Skeletal muscle satellite cell (primary cell): ENCODE results near the gene CD48.
"Not testable (repeated sequence)": the region's sequence is repeated elsewhere in the genome, so short reads cannot be mapped to it uniquely, and the experiment has no call there.

ENCODE experiments used
- H3K27me3 ChIP-seq: 2 replicates; pipeline ENCODE4 v1.7.0; 2013; ENCODE audit warnings: low read length; ENCODE audit not compliant: control insufficient read depth, insufficient read depth
- H3K36me3 ChIP-seq: 2 replicates; pipeline ENCODE4 v1.7.0; 2013; ENCODE audit warnings: mild to moderate bottlenecking, control low read depth, low read length; ENCODE audit not compliant: insufficient read depth
- H3K4me1 ChIP-seq: 2 replicates; pipeline ENCODE4 v1.7.0; 2013; ENCODE audit warnings: low read length; ENCODE audit not compliant: control insufficient read depth, insufficient read depth
- H3K4me2 ChIP-seq: 2 replicates; pipeline ENCODE4 v1.7.0; 2013; ENCODE audit warnings: mild to moderate bottlenecking, low read length
- H3K4me3 ChIP-seq: 2 replicates; pipeline ENCODE4 v1.7.0; 2013; ENCODE audit warnings: low read length
- H3K9ac ChIP-seq: 2 replicates; pipeline ENCODE4 v1.7.0; 2013; ENCODE audit warnings: mild to moderate bottlenecking, low read depth, low read length, moderate library complexity
- H3K9me3 ChIP-seq: replicated peaks from 2 replicates; pipeline ENCODE4 v1.7.0; 2013; ENCODE audit warnings: mild to moderate bottlenecking, control low read depth, low read length

CD48 gene

DNA sequence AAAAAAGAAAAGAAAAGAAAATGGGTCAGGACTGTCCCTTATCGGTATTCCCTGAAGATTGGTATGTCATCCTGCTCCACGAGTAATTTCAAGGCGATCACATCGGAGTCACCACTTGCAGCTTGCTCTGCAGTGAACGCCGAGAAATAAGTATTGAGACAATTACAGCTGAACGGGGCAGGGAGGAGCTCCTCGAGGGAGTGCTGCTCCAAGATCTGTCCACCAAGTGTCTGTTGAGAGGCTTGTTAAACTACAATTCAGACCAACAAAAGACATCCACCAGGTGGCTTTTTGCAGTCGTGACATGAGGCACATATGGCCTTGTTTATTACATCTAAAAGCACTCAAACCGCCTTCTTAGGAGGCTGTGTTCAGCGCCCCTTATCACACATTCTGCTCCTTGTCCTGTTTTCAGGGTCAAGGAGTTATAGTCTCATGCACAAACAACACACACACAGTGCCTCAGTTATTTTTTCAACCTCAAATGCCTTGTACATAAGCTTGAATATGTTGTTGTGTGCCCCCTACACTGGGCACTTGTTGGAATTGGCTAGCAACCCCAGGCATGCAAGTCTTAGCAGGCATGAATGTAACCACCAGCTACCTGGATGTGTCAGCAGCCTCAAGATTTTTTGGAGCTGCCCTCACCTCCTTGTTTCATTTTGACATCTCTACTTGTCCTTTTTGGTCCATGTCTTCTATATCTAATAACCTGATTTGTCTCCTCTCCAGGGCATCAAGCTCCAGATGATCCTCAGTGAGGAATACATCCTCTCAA lies 13.0 kb upstream of the CD48 start:
- H3K4me1 ChIP-seq = no peaks in the 10 kb centered on the region
- H3K27me3 ChIP-seq = no peaks in the 10 kb centered on the region
- no peak overlapping the region for H3K4me2 ChIP-seq
- H3K9me3 ChIP-seq = no peaks in the 10 kb centered on the region
- no peak overlapping the region for H3K9ac ChIP-seq
- H3K4me3 ChIP-seq = no peak overlapping the region
- no peaks in the 10 kb centered on the region for H3K36me3 ChIP-seq

DNA sequence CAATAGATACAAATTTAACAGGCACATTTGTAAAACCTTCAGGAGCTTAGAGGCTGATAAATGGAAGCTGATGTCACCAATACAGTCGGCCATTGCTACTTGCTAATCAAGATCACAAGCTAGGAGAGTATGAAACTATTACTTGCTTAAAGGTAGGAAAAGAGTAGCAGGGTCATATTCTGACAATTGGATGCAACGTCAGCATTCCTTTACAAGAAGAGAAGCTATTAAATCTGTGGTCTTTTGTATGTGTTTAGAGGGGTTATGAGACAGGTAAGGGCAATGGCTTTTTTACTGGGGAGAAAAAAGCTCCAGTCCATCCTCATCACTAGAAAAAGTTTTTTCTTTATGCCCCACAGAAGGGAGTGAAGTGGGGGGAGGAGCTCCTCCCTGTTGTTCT lies 11.7 kb upstream of the CD48 start:
- no peak overlapping the region for H3K4me2 ChIP-seq
- H3K4me3 ChIP-seq = no peak overlapping the region
- no peak overlapping the region for H3K9ac ChIP-seq
- no peaks in the 10 kb centered on the region for H3K9me3 ChIP-seq
- no peaks in the 10 kb centered on the region for H3K36me3 ChIP-seq
- H3K27me3 ChIP-seq = no peaks in the 10 kb centered on the region
- H3K4me1 ChIP-seq = no peaks in the 10 kb centered on the region

DNA sequence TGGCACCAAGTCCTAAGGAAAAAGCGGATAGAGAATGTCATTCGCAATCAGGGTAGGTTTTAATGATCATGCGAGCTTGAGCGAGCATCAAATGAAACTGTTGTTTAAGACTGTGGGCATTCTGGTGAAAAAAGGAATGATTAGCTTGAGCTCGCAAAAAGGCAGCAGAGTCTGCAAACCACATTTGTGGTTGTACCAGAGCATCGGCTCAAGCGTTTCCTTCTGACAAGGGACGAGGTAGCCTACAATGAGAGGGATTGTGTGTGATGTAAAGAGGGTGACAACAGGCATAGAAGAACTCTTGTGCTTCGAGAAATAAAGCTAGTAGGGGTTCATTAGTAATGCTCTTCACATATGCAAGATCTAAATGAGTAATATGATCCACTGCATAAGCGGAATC lies 11.1 kb upstream of the CD48 start:
- Histone ChIP-seq H3K27me3 (no peaks in the 10 kb centered on the region), H3K9me3 (no peaks in the 10 kb centered on the region), H3K4me1 (no peaks in the 10 kb centered on the region), H3K36me3 (no peaks in the 10 kb centered on the region), H3K9ac (no peak overlapping the region), H3K4me3 (no peak overlapping the region), H3K4me2 (no peak overlapping the region)

DNA sequence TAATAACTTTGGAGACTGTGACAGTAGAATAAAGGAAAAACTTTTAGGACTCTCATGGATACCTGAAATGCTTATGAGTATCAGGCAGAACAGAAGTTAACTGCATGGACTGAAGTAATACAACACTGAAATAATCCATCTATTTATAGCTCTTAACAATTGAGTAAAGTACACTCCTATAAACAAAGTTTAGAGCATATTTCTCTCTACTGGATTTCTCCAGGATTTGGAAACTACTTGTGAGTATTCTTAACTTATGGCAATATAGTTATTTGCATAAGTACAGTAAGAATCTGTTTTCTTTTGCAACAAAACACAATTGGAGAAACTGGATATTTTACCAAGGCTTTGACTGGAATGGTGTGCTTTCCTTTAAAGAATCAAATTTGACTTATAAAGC lies 9.9 kb upstream of the CD48 start:
- Histone ChIP-seq H3K27me3 (no peaks in the 10 kb centered on the region), H3K9ac (no peak overlapping the region), H3K4me1 (no peaks in the 10 kb centered on the region), H3K36me3 (no peaks in the 10 kb centered on the region), H3K4me2 (no peak overlapping the region), H3K4me3 (no peak overlapping the region), H3K9me3 (no peaks in the 10 kb centered on the region)

DNA sequence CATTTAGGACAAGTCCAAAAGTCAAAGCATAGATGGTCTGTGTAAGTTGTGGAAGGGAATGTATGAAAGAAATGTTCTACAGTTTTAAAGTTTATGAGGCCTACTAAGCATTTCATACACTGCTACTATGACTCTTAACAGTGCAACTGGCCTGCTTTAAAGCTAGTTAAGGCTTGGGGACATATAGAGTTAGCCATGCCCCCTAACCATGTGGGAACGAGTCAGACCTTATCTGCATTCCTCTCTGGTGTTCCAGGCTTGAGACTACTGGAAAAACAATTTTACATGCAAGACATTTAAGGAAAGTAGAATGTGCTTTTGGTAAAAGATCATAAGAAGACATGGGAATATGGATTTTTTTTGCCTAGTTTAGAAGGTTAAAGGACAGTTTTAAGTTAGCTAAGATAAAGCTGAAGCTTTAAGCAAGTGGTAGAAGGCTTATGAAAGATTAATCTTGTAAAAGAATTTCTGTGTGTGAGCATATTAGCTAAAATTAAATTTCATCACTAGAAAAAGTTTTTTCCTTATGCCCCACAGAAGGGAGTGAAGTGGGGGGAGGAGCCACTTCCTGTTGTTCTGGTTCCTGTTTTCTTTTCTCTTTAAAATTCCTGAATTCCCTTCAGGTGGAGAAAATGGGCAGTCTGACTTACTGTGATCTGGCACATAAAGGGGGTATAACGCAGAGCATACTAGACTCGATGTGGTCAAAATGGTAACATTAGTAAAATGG lies 8.9 kb upstream of the CD48 start:
- H3K27me3 ChIP-seq = no peaks in the 10 kb centered on the region
- H3K4me2 ChIP-seq = no peak overlapping the region
- H3K9ac ChIP-seq = no peak overlapping the region
- H3K9me3 ChIP-seq = no peaks in the 10 kb centered on the region
- no peaks in the 10 kb centered on the region for H3K4me1 ChIP-seq
- H3K36me3 ChIP-seq = no peaks in the 10 kb centered on the region
- no peak overlapping the region for H3K4me3 ChIP-seq

DNA sequence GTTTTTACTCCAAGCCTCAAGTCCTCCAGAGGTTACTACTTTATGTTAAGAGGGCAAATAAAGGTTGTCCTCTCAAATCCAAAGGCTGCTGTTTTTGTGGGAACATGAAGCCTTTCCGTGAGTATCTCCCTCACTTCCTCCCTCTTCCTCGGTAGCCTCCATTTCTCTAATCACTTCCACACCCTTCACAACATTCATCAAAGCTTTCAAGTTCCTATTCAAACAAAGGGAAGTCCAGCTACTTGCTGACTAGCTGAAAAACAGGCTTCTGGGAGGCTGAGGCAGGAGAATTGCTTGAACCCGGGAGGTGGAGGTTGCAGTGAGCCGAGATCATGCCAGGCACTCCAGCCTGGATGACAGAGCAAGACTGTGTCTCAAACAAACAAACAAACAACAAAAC lies 6.6 kb upstream of the CD48 start:
- Histone ChIP-seq H3K27me3 (peaks cover 3% of the 10 kb centered on the region), H3K9ac (no peak overlapping the region), H3K36me3 (no peaks in the 10 kb centered on the region), H3K4me2 (no peak overlapping the region), H3K9me3 (no peaks in the 10 kb centered on the region), H3K4me3 (no peak overlapping the region), H3K4me1 (no peaks in the 10 kb centered on the region)

DNA sequence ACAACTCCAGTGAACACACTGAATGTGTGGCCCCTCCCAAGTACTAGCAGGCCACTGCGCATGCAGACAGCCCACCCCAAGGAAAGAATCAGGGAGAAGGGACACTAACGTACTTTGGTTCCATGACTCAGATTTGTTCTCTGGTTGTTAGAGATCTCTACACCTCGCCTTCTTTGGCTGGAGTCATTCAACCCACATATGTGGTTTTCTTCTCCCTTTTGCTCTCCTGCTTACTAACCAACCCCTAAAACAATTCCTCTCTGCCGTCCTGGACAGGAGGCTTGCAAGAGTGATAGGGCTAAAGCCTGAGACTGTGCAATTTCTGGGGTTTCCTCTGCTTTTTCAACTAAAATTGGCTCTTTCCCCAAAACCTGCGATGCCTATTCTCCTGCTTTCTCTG lies 5.7 kb upstream of the CD48 start:
- Histone ChIP-seq H3K27me3 (peaks cover 3% of the 10 kb centered on the region), H3K4me1 (no peaks in the 10 kb centered on the region)

DNA sequence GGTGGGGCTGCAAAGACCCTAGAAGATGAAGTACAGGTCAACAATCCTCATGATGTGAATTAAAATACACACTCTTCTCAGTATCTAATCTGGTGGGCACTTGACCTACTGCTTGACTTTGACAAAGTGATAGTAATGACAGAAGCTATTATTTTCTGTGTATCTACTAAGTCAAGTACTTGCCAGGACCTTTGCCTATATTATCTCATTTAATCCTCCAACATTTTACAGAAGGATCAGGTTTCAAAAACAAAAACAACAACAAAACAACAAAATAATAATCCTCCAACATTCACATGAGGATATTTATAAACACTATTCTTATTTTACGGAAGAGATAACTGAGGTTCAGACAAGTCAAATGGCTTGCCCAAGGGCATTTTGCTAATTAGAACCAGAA lies 4.4 kb upstream of the CD48 start:
- Histone ChIP-seq H3K27me3 (peaks cover 7% of the 10 kb centered on the region), H3K4me1 (no peaks in the 10 kb centered on the region), H3K9ac (no peak overlapping the region), H3K4me2 (no peak overlapping the region), H3K9me3 (no peaks in the 10 kb centered on the region), H3K4me3 (no peak overlapping the region), H3K36me3 (no peaks in the 10 kb centered on the region)

More for the DNA sequence above, 5.7 kb upstream of the CD48 start:
- Histone ChIP-seq H3K9ac (no peak overlapping the region), H3K9me3 (no peaks in the 10 kb centered on the region), H3K36me3 (no peaks in the 10 kb centered on the region), H3K4me2 (no peak overlapping the region), H3K4me3 (no peak overlapping the region)

DNA sequence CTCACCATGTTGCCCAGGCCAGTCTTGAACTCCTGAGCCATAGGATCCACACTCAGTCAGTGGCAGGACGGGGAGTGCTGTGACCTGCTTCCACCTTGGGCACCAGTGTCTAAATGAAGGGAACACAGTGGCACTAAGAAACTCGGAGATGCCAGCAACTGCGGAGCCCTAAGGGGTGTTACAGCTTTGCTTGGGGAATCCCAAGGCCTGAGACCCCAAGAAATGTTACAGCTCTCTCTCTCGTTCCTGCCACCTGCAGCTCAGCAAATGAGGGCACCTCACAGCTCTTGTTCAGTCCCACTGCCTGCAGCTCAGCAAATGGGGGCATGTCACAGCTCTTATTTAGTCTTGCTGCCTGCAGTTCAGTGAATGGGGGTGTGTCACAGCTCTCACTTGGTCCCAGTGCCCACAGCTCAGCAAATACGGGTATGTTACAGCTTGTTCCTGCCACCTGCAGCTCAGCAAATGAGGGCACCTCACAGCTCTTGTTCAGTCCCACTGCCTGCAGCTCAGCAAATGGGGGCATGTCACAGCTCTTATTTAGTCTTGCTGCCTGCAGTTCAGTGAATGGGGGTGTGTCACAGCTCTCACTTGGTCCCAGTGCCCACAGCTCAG lies 2.5 kb upstream of the CD48 start:
- H3K27me3 ChIP-seq, H3K36me3 ChIP-seq, H3K4me3 ChIP-seq, H3K9me3 ChIP-seq, H3K4me1 ChIP-seq, H3K4me2 ChIP-seq, H3K9ac ChIP-seq: not testable (repeated sequence)

DNA sequence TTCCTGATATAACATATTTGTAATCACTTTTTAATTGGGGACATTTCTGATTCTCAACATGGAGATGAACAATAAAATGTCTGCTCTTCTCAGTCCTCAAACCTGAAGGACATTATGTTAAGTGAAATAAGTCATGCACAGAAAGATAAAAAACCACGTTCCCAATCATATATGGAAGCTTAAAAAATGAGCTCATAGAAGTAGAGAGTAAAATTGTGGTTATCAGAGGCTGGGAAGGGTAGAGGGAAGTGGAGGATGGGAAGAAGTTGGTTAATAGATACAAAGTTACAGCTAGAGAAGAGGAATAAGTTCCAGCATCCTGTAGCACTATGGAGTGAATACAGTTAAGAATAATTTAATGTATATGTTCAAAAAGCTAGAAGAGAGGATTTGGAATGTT lies 1.5 kb upstream of the CD48 start:
- Histone ChIP-seq H3K27me3 (peaks cover 7% of the 10 kb centered on the region), H3K9ac (no peak overlapping the region), H3K9me3 (no peaks in the 10 kb centered on the region), H3K4me1 (no peaks in the 10 kb centered on the region), H3K4me2 (no peak overlapping the region), H3K4me3 (no peak overlapping the region), H3K36me3 (no peaks in the 10 kb centered on the region)

DNA sequence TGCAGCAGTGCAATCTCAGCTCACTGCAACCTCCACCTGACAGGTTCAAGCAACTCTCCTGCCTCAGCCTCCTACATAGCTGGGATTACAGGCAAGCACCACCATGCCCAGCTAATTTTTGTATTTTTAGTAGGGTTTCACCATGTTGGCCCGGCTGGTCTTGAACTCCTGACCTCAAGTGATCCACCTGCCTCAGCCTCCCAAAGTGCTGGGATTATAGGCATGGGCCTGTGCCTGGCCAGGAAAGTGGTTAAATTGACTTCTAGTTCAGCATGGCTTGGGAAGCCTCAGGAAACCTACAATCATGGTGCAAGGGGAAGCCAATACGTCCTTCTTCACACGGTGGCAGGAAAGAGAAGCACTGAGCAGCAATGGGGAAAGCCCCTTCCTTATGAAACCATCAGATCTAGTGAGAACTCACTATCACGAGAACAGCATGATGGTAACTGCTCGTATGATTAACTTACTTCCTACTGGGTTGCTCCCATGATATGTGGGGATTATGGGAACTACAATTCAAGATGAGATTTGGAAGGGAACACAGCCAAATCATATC lies 981 bp upstream of the CD48 start:
- not testable (repeated sequence) for H3K36me3 ChIP-seq, H3K9me3 ChIP-seq, H3K4me3 ChIP-seq, H3K27me3 ChIP-seq, H3K9ac ChIP-seq, H3K4me2 ChIP-seq, H3K4me1 ChIP-seq
